ENCODE measurements around the gene RABL6. TPM values are rescaled to one million over a fixed set of nuclear protein-coding genes. Genes with fewer than 3 reads are reported as not detected.
A peak's percentile ranks its signal among the peaks of the same experiment; 100 is the strongest.
"Not testable (repeated sequence)": the region's sequence is repeated elsewhere in the genome, so short reads cannot be mapped to it uniquely, and the experiment has no call there.

RABL6 gene, protein sequence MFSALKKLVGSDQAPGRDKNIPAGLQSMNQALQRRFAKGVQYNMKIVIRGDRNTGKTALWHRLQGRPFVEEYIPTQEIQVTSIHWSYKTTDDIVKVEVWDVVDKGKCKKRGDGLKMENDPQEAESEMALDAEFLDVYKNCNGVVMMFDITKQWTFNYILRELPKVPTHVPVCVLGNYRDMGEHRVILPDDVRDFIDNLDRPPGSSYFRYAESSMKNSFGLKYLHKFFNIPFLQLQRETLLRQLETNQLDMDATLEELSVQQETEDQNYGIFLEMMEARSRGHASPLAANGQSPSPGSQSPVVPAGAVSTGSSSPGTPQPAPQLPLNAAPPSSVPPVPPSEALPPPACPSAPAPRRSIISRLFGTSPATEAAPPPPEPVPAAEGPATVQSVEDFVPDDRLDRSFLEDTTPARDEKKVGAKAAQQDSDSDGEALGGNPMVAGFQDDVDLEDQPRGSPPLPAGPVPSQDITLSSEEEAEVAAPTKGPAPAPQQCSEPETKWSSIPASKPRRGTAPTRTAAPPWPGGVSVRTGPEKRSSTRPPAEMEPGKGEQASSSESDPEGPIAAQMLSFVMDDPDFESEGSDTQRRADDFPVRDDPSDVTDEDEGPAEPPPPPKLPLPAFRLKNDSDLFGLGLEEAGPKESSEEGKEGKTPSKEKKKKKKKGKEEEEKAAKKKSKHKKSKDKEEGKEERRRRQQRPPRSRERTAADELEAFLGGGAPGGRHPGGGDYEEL
- 88.7 TPM for polyA plus RNA-seq (2013, experiment 1 of 2; ENCODE audit: insufficient read length)
- 73.7 TPM for polyA plus RNA-seq (2013, experiment 2 of 2; ENCODE audit: insufficient read length)

DNA sequence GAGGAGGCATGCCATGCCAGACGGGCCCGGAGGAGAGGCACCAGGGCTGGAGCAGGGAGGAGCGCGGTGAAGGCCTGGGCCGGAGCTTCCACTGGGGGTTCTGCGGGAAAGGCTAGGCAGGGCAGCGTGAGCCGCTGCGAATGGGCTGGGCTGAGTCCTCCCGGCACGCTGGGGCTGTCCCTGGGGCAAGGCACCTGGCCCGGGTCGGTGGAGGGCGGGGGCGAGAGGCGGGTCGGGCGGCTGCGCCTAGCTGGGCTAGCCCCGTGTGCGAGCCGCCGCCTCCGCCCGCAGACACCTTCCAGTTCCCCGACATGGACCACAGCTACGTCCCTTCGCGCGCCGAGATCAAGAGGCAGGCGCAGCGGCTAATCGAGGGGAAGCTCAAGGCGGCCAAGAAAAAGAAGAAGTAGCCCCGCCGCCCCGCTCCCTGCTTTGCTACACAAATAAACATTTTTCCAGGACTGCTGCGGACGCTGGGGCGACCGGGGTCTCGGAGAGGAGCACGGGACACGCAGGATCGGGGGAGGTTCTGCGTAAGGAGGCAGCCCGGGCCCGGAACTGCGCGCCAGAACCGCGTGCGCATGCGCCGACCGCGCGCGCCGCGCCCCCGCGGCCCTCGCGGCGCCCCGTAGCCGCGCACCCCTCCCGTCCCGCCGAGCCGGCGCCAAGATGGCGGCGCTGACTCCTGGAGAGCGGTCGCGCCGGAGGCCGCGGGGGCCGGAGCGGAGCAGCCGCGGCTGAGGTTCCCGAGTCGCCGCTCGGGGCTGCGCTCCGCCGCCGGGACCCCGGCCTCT lies at the start of gene RABL6:
Gene RABL6 (plus strand): TSS at position 668 of the 794 bp plus-strand sequence. CDS start 249 bp downstream, outside the sequence.
- peak; percentile 72 for DNase-seq

GRCh38 chr9:136759001-136759400 lies 48.7 kb upstream of the RABL6 start:
- no peak for DNase-seq

DNA sequence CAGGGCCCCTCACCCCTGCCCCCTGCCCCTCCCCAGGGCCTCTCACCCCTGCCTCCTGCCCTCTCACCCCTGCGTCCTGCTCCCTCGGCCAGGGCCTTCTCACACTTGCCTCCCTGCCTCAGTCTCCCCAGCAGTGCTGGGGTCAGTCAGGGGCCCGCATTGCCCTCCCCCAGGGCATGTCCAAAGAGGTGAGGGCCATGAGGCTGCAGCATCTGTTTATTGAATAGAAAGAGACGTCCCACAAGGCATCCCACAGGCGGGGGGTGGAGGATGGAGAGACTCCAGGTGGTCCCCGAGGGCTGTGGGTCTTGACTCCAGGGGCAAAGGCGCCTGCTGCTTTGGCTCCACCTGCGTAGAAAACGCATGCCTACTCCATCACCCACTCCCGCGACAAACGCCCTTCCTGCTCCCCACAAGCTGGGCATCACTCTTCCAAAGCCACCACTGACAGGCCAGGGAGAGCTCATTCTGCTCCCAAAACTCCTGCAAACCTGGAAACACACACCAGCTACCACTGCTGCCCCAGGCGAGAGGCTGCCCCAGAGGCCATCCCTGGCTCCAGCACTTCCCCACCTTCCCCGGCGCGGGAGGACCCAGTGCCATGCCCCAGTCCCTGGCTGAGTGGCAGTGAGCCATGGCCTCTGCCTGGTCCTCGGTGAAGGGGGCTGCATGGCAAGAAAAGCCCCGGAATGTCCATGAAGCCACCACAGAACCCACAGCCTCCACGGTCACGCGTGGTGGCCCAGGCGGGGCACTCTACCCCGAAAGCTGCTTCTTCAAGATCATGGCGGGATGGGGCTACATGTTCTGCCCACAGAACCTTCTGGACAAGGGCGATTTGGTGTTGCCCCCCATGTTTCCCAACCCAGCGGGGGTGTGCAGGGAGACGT lies 48.1 kb upstream of the RABL6 start:
- no peak for DNase-seq

DNA sequence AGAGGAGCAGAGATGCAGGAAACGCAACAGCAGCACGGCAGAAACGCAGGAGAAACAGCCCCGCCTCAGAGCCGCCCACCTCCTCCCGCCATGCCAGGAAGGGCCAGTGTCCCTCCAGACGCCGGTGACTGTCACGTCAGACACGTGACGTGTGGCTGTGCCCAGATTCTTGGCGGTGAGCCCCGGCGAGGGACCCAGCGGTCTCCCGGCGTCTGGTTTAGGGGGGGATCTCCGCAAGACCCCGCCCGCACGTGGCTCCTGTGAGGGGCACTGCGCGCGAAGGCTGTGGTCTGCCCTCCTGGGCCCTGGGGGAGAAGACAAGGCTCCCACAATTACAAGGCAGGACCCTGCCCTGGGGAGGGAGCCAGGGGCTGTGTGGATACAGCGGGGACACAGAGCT lies 47.3 kb upstream of the RABL6 start:
- no peak for DNase-seq

- DNase-seq: peak; percentile 61
Observed at GRCh38 chr9:136760834-136761544, 46.8 kb upstream of the RABL6 start.

- no peak for DNase-seq
Observed at GRCh38 chr9:136761545-136761981, 46.2 kb upstream of the RABL6 start.

- DNase-seq: no peak
Observed at GRCh38 chr9:136762221-136762691, 45.5 kb upstream of the RABL6 start.

DNA sequence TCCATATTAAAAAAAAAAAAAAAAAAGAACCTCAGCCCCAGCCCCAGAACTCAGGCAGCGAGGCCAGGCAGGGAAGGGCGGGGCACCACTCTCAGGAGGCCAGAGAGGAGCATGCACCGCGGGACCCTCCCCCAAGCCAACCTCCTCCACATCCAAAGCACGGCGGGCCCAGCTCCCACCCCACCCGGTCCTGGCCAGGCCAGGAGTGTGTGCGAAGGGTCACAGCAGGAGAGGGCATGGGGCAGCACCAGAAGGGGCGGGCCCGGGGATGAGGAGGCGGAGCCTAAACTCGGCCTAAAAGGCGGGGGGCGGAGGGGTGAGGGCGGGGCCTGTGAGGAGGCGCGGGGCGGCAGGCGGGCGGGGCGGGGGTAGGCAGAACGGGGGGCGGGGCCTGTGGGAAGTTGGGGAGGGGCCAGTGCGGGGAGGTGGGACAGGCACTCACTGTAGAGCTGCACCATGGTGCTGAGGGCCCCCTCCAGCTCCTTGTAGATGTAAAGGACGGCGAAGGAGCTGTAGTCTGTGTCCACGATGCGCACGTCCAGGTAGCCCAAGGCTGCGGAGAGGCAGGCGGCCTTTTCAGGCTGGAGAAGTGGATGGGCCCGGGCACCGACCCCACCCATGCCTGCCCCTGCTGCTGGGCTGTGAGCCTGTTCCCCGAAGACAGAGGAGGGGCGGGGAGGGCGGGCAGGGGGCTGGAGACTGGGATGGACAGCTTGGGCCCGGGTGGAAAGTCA lies 44.7 kb upstream of the RABL6 start:
- peak; percentile 23 for DNase-seq

DNA sequence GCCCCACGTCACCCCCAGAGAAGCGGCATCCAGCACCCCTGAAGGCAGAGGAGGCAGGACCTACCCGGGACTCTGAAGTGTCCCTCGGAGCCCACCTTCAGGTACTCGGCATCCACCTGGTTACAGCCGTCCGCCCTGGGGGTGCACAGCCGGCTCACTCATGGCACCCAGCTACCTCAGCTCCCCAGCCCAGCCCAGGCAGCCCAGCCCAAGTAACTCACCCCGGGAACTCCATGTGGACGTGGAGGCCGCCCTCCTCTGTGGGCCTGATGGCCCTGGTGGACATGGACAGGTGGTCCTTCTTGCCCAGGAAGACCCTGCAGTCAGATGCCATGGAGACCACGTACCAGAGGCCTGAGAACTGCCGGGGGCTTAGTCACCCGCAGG lies 44.1 kb upstream of the RABL6 start:
- no peak for DNase-seq

GRCh38 chr9:136764301-136764891 lies 43.4 kb upstream of the RABL6 start, which contains the start of gene LCN15:
LCN15 (minus strand) TSS chr9:136764518; CDS start chr9:136764488, 30 bp downstream.
- DNase-seq: no peak

DNA sequence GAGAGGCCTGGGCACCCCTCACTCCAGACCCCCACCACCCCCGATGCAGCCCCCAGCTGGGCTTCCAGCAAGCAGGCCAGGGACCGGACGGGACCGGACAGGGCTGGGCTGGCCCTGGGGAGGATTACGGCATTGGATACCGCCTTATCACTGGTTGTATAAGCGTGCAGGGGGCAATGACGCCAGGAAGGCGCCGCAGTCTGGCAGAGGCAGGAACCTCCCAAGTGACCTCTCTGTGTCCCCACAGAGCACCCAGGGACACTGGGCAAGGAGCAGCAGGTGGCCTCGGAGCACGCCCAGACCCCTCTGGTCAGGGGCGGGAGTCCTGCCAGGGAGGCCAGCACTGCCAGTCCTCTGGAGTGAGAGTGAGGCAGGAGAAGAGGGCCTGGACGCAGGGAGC lies 42.7 kb upstream of the RABL6 start:
- DNase-seq: no peak

DNA sequence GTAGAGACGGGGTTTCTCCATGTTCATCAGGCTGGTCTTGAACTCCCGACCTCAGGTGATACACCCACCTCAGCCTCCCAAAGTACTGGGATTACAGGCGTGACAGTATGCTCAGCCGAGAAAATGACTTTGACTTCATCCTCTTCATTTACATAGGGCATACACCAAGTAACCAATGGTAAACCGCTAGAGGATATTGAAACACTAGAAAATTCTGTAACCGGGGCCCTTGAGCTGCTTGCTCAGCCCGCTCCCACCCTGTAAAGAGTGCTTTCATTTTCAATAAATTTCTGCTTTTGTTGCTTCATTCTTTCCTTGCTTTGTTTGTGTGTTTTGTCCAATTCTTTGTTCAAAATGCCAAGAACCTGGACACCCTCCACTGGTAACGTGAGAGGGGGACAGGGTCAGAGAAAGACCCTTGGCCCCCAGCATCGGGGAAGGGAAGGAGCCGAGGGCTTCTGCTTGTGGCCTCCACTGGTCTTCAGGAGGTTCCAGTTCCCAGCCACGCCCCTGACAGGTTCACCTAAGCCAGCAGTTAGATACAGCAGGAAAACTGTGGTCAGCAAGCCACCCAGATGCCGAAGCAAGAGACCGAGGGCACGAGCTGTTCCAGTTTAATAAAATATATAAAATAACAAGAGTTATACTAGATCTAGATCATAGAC lies 41.9 kb upstream of the RABL6 start:
- DNase-seq: not testable (repeated sequence)

- DNase-seq: peak; percentile 28
Observed at GRCh38 chr9:136766410-136767120, 41.2 kb upstream of the RABL6 start.

- DNase-seq: no peak
Observed at GRCh38 chr9:136769710-136770191, 38.0 kb upstream of the RABL6 start.

- DNase-seq: no peak
Observed at GRCh38 chr9:136771907-136772415, 35.8 kb upstream of the RABL6 start.

DNA sequence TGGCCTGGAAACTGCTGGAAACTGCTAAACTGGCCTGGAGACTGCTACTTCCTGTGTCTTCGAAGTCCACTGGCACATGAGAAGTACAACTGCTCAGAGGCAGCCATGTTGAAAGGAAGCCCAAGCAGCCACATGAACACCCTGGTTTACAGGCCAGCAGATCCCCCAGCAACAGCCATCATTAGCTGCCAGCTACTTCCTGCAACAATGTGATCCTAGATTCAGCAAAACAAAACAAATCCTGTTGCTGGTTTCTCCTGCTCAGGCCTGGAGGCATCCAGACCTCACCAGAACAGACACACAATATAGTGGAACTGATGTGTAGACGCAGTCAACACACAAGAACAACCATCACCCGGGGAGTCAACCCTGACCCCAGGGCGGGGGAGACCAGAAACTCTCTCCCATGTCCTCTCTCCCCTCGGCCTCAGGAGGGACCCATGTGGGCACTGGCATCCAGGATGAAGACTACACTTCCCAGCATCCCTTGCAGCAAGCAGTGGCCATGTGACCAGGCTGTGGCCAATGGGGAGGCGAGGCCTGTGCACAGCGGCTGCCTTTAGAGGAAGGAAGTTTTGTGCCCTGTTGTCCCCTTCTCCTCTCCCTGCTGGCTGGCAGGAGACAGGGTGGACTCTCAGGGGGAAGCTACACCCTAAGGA lies 34.2 kb upstream of the RABL6 start:
- peak; percentile 25 for DNase-seq

DNA sequence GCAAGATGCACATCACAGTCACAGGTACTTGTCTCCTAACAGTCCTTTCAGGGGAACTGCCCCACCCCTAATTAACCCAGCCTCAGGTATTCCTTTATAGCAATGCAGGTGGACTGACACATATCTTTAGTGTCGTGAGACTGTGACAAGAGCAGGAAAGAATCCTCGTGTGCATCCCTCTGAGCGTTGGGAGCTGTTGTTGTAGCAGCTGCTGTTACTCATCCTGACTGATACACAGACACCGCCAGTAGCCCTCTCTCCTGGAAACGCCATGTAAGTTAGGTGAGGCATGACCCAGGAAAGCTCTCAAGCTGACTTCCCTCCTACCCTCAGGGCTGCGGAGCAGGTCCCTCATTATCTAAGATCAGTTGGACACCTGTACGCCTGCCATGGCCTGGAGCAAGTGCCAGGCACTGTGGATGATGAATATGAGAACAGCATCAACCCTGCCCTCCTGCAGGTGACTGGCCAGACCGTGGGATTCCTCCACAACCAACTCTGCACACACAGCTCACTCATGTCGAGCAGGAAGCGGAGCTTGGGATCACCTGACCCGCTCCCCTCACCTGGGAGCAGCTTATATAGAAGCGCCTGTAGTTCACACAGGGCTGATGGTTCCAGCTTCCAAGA lies 33.2 kb upstream of the RABL6 start:
- no peak for DNase-seq

Data from fibroblast of skin of back (primary cell).